GM21619 (cell line): ENCODE data around the gene PPP6R3.
"Not testable (repeated sequence)": the region's sequence is repeated elsewhere in the genome, so short reads cannot be mapped to it uniquely, and the experiment has no call there.

ENCODE experiments used
- ATAC-seq: cut with Tn5 transposase; IDR thresholded peaks from one replicate; pipeline ENCODE4 v1.9.1; 2021; ENCODE audit not compliant: unreplicated experiment

Gene PPP6R3

GRCh38 chr11:68460741-68461574 is at the start of gene PPP6R3:
TSS of gene PPP6R3 (plus strand) at chr11:68460752. CDS start at chr11:68537665, 76,913 bp downstream.
- ATAC-seq = peak; percentile 32

- no peak for ATAC-seq
These were observed 49.0 kb upstream of the PPP6R3 start for GRCh38 chr11:68411501-68411991.

DNA sequence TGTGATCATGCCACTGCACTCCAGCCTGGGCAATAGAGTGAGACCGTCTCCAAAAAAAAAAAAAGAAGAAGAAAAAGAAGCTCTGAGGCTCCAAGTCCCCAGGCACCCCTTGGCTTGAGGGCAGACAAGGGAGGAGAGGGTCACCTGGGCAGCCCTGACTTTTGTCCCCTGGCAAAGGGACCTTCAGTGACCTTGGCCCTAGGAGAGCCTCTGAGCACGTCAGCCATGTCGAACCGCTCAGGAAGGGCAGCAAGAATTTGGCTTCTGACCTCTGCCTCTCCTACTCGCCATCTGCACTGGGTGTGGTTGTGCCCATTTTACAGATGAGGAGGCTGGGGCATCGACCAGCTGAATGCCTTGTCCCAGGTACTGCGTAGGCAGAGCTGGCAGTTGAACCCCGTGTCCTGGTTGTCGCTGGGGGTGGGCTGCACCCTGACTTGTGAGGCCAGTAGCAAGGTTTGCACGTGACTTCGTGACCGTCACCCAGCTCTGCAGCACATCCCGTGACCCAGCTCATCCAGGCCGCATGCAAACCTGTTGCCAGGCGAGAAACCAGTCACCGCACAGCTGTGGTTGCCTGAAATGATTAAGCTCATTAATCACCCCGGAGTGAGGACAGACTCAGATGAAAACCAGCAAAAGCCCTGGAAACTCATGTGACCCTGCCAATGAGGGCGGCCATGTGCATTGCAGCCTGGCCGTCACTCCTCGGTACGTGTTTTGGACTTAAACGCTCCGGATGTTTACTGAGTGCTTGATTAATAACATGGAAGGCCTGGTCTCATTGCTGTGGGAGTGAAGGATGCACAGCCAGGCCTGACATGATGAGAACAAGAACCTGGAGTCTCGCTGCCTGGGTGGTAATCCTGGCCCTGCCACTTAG is 47.7 kb upstream of the PPP6R3 start:
- peak; percentile 59 for ATAC-seq

DNA sequence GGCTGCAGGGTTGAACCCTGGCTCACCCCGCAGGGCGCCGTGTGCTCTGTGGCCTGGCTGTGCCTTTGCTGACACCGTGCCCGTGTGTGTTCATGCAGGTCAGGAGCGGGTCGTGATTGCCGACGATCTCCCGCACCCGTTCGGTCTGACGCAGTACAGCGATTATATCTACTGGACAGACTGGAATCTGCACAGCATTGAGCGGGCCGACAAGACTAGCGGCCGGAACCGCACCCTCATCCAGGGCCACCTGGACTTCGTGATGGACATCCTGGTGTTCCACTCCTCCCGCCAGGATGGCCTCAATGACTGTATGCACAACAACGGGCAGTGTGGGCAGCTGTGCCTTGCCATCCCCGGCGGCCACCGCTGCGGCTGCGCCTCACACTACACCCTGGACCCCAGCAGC is 47.0 kb upstream of the PPP6R3 start:
- ATAC-seq = no peak

DNA sequence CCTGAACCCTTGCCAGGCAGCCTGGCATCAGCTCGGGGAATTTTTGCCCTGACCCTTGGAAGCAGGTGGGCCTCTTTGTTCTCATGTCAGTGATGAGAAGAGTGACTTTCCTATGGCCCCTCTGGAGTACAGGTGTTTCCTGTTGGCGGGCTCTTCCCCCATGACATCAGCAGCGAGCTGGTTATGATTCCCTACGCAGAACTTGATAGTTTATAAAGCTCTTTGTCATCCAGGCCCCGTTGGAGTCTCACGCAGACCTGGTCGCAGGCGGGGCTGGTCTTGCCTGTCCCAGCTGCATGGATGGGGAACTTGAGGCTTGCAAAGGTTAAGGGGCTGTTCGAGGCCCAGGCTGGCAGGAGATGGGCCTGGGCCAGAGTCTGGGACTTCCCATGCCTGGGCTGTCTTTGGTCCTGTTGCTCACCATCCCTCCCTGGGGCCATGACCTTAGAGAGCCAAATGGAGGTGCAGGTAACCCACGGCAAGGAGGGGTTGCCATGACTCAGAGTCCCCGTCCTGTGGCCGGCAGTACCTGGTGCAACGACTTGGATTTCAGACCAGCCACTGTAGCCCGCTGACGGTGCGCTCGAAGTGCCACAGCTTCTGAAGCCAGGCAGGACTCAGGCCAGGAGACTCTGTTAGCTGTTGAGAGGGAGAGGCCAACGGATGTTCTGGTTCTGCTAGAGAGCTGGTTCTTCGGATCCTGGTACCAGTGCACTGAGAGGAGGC is 45.9 kb upstream of the PPP6R3 start:
- ATAC-seq = no peak

GRCh38 chr11:68416070-68416578 is 44.4 kb upstream of the PPP6R3 start:
- ATAC-seq = no peak

DNA sequence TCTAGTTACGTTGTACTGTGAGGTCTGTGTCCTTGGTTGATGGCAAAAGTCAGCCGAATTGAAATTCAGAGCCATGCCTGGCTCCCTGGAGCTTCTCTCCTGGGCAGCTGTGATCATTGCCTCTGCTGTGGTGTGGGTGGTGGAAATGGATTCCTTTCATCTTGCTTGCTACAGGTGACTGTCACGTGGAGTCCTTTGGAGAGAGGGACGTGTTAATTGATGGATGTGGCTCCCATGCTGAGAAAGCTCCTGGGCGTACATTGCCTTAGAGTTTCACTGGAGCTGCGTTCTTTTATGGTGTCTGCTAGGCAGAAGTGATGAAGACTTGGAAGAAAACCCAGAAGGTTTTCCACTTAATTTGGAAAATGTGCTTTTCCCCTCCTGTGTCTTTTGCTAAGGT is 41.9 kb upstream of the PPP6R3 start:
- no peak for ATAC-seq

DNA sequence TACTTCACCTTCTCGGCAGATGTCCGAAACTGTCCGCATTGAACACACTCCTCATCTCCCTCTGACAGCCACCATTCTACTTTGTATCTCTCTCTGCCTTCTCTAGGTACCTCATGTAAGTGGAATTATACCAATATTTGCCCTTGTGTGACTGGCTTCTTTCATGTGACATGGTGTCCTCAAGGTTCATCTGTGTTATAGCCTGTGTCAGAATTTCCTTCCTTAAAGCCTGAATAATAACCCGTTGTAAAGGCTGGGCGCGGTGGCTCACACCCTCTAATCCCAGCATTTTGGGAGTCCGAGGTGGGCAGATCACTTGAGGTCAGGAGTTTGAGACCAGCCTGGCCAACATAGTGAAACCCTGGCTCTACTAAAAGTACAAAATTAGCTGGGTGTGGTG is 40.4 kb upstream of the PPP6R3 start:
- no peak for ATAC-seq

GRCh38 chr11:68423481-68423880 is 37.1 kb upstream of the PPP6R3 start:
- ATAC-seq = no peak

- no peak for ATAC-seq
These were observed 36.4 kb upstream of the PPP6R3 start for GRCh38 chr11:68424101-68424632.

DNA sequence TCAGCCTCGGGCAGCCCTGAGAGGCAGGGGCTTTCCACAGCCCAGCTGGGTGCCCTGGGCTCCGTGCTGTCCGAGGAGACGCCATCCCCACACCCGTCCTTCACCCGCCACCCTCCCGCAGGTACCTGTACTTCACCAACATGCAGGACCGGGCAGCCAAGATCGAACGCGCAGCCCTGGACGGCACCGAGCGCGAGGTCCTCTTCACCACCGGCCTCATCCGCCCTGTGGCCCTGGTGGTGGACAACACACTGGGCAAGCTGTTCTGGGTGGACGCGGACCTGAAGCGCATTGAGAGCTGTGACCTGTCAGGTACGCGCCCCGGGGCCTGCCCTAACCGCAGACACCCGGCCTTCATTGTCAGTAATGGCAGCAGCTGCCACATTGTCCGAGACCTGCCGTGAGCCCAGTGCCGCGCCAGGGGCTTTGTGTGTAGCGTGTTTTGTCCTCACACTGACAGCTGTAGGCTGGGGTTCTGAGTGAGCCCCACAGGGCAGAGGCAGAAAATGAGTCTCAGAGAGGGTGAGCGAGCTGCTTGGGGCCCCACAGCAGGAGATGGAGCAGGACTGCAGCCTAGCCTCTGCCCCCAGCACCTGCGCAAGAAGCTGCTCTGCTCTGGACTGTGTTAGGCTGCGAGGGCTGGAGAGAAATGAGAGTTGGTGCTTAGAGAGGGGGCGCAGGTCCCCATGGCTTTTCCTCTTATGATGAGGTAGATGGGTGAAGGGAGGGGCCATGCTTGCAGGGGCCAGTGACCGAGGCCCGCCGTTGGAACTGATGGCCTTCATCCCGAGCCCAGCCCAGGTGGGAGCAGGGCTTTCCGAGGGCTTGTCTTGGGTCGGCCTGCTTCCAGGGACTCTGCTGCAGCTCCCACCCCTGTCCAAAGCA is 35.3 kb upstream of the PPP6R3 start:
- no peak for ATAC-seq

GRCh38 chr11:68425866-68426380 is 34.6 kb upstream of the PPP6R3 start:
- ATAC-seq = no peak

DNA sequence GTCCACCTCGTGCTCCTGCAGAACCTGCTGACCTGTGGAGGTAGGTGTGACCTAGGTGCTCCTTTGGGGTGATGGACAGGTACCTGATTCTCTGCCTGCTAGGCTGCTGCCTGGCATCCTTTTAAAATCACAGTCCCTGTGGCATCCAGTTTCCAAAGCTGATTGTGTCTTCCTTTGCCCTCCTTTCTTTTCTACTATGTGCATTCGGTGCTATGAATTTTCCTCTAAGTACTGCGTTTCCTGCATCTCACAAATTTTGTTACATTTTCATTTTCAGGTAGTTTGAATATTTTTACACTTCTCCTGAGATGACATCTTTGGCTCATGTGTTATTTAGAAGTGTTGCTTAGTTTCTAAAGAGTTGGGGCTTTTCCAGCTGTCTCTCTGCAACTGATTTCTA is 30.9 kb upstream of the PPP6R3 start:
- ATAC-seq = no peak

DNA sequence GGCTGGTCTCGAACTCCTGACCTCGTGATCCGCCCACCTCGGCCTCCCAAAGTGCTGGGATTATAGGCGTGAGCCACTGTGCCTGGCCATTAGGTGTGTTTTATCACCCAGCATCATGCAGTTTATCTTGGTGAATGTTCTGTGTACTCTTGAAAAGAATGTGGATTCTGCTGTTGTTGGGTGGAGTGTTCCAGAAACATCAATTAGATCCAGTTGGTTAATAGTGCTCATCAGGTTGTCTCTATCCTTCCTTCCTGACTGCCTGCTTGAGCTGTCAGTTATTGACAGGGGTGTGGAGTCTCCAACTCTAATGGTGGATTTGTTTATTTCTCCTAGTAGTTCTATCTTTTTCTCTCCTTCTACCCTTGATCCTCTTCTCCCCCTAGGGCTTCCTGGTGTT is 30.2 kb upstream of the PPP6R3 start:
- no peak for ATAC-seq

- ATAC-seq = no peak
These were observed 29.8 kb upstream of the PPP6R3 start for GRCh38 chr11:68430801-68431200.

DNA sequence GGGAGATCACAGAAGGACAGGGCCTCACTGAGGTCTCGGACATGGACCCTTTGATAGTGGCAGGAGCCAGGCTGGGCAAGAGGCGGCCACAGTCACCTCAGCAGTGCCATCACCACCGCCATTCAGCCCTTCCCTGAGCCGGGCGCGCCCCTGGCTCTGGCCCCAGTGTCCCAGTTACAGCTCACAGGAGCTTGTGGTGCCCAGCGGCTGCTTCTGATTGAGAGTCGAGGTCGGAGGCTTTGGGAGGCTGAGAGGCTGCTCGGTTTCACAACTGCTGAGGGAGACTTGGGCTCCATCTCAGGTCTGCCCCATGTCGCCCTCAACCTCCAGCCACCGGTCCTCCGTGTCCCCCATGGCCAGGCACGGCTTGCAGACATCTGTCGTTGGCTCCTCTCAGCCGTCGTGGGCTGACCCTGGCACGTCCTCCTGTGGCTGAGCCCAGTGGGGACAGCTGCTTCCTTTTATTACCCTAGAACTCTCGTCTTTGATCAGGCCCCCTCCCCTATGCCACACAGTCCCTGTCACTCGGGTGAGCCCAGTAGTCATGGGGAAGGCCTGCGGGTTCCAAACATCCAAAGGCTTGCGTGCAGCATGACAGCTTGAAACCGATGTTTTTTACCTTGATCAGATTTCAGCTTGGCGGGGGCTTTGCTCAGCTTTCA is 28.4 kb upstream of the PPP6R3 start:
- no peak for ATAC-seq

- ATAC-seq = no peak
These were observed 27.7 kb upstream of the PPP6R3 start for GRCh38 chr11:68432874-68433273.

GRCh38 chr11:68433541-68433940 is 27.0 kb upstream of the PPP6R3 start:
- ATAC-seq = no peak

GRCh38 chr11:68434159-68434558 is 26.4 kb upstream of the PPP6R3 start:
- not testable (repeated sequence) for ATAC-seq
